HPDE6-E6E7 (cell line): ENCODE data around the gene VN1R2.
"Not testable (repeated sequence)": the region's sequence is repeated elsewhere in the genome, so short reads cannot be mapped to it uniquely, and the experiment has no call there.

Source experiments
- DNase-seq: peaks from one replicate; pipeline ENCODE4 v3.0.0; 2011; ENCODE audit warnings: missing footprints; ENCODE audit errors: extremely low spot score

VN1R2 gene, protein sequence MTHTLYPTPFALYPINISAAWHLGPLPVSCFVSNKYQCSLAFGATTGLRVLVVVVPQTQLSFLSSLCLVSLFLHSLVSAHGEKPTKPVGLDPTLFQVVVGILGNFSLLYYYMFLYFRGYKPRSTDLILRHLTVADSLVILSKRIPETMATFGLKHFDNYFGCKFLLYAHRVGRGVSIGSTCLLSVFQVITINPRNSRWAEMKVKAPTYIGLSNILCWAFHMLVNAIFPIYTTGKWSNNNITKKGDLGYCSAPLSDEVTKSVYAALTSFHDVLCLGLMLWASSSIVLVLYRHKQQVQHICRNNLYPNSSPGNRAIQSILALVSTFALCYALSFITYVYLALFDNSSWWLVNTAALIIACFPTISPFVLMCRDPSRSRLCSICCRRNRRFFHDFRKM

DNA sequence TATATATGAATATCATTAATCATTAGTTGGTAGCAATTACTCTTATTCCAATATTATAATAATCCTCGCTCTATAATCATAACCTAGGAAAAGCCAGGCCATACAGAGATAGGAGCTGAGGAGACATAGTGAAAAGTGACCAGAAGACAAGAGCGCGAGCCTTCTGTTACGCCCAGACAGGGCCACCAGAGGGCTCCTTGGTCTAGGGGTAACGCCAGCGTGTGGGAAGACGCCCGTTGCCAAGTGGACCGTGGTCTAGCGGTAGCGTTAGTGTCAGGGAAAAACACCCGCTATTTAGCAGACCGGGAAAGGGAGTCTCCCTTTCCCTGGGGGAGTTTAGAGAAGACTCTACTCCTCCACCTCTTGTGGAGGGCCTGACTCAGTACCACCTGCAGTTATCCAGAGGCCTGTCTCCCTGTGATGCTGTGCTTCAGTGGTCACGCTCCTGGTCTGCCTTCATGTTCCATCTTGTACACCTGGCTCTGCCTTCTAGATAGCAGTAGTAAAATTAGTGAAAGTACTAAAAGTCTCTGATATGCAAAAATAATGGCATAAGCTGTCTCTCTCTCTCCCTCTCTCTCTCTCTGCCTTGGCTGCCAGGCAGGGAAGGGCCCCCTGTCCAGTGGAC lies at the start of gene VN1R2:
VN1R2 (plus strand) TSS at position 578 of the 628 bp plus-strand sequence. CDS start 84 bp downstream, outside the sequence.
- not testable (repeated sequence) for DNase-seq

DNA sequence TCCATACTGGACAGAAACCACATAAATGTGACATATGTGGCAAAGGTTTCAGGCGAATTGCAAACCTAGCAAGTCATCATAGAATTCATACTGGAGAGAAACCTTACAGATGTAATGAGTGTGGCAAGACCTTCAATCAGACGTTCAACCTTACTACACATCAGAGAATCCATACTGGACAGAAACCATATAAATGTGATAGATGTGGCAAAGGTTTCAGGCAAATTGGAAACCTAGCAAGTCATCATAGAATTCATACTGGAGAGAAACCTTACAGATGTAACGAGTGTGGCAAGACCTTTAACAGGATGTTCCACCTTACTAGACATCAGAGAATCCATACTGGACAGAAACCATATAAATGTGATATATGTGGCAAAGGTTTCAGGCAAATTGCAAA lies 46.5 kb upstream of the VN1R2 start:
- DNase-seq = not testable (repeated sequence)

DNA sequence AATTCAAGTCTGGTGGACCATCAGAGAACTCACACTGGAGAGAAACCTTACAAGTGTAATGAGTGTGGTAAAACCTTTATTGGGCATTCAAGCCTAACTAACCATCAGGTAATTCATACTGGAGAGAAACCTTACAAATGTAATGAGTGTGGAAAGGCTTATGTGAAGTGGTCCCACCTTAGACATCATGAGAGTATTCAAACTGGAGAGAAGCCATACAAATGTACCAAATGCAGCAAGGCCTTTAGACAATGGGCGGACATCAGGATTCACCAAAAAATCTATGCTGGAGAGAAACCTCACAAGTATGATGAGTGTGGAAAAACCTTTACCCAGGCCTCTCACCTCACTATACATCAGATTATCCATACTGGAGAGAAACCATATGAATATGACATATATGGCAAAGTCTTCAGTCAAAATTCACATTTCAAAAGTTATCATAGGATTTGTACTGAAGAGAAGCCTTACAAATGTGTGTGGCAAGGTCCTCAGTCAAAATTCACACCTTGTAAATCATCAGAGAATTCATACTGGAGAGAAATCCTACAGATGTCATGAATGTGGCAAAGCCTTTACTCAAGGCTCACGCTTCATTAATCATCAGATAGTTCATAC lies 45.3 kb upstream of the VN1R2 start:
- DNase-seq = no peak

DNA sequence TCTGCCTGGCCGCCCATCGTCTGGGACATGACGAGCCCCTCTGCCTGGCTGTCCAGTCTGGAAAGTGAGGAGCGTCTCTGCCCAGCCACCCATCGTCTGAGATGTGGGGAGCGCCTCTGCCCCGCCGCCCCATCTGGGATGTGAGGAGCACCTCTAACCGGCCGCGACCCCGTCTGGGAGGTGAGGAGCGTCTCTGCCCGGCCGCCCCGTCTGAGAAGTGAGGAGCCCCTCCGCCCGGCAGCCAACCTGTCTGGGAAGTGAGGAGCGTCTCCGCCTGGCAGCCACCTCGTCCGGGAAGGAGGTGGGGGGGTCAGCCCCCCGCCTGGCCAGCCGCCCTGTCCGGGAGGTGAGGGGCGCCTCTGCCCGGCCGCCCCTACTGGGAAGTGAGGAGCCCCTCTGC lies 35.4 kb upstream of the VN1R2 start:
- DNase-seq = not testable (repeated sequence)

DNA sequence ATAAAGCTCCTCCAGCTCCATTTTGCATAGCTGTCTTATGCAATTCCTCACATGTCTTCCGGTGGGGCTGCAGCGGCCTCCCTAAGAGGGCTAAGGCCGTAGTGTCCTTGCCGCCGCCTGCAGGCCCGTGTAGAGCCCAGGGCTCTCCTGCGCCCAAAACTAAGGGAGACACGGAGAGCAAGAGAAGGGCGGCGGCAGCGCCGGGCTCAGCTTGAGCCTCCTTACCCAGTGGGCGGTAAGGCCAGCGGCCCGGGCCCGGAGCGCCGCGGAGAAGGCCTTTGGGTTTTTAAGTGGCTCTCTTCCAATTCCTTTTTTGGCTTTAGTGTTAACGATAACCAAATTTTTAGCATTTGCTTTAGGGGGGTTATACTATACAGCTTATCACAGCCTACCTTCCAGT lies 33.5 kb upstream of the VN1R2 start:
- no peak for DNase-seq

DNA sequence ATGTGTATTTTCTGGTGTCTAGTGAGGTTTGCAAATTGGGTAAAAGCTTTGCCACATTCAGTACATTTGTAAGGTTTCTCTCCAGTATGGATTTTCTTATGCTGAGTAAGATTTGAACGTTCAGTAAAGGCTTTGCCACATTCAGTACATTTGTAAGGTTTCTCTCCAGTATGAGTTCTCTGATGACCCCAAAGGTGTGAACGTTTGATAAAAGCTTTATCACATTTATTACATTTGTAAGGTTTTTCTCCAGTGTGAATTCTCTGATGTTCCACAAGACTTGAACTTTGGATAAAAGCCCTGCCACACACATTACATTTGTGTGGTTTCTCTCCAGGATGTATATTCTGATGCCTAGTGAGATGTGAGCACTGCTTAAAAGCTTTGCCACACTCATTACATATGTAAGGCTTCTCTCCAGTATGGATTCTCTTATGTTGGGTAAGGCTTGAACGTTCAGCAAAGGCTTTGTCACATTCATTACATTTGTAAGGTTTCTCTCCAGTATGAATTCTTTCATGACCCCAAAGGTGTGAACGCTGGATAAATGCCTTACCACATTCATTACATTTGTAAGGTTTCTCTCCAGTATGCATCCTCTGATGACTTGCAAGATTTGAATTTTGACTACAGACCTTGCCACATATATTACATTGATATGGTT lies 20.8 kb upstream of the VN1R2 start:
- no peak for DNase-seq

DNA sequence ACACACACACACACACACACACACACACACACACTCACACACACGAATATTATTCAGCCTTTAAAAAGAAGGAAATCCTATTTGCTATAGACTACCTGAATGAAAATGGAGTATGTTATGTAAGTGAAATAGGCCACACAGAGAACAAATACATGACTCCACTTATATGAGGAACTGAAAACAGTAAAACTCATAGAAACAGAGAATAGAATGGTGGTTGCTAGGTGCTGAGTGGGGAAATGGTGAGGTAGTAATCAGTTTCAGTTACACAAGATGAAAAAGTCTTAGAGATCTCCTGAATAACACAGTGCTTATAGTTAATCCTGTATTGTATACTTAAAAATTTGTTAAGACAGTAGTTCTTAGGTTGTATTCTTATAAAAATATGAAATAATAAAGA lies 11.6 kb upstream of the VN1R2 start:
- no peak for DNase-seq

DNA sequence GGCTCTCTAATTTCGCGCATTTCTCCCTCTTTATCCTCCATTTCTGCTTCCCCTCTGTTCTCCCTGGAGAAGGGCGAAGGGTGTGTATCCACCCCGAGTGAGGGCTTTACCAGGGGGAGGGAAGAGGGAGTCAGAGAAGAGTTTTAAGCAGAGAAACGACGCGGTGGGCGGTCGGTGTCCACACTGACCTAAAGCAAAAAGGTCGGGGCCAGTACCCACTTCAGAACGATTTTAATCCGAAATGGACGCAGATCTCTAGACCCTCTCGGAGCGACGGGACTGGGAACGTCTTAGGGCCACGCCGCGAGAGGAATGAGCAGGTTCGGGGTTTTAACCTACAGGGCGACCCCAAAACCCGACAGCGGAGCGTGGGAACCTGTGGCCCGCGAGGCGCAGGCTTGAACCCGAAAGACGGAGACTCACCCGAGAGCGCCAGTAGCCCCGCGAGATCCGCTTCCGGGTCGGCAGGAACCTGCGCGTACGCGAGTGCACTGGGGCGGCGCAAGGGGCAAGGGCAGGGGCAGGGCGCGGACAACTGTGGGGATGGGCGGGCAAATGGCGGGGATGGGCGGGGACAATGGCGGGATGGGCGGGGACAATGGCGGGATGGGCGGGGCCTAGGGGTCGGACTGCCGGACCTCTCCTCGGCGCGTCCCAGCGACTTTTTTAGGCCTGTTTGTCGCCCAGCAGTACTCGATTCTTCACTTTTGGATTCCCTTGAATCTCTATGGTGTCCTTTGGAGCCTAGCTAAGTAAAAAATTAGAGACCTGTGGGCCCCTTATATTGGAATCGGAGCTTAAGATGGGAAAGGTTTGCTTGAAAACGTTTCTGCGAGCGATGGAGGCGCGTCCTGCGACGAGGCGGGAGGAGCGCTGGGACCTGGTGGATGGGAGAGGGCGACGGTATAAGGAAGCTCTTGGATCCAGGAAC lies 3.4 kb upstream of the VN1R2 start, which contains the start of gene ZNF677:
ZNF677 (minus strand) TSS at position 463 of the 931 bp plus-strand sequence. CDS start 3,323 bp downstream, outside the sequence.
- peak; percentile 77 for DNase-seq

DNA sequence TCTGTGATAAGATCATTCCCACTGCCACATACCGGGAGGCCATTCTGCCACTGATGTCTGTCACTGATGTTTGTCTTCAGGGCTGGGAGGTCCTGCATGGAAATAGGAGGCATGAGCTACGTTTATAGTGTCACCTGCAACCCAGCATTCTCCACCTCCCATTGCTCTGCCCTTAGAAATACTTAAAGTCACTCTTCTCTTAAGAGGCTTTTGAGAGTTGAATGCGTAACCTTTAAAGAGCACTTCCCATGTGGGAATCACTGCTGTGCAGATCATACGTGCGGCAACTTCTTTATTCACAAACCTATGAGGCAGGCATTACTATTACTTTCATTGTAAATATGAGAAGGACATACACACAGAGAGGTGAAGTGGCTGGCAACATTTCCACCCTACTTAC lies 9.5 kb downstream of the VN1R2 start, which contains the start of gene VN1R4:
VN1R4 (minus strand) TSS at position 101 of the 400 bp plus-strand sequence; CDS start at position 43, 58 bp downstream.
- DNase-seq = not testable (repeated sequence)

DNA sequence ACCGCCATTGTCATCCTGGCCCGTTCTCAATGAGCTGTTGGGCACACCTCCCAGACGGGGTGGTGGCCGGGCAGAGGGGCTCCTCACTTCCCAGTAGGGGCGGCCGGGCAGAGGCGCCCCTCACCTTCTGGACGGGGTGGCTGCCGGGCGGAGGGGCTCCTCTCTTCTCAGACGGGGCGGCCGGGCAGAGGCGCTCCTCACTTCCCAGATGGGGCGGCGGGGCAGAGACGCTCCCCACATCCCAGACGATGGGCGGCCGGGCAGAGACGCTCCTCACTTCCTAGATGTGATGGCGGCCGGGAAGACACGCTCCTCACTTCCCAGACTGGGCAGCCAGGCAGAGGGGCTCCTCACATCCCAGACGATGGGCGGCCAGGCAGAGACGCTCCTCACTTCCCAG lies 11.8 kb downstream of the VN1R2 start:
- DNase-seq = not testable (repeated sequence)

DNA sequence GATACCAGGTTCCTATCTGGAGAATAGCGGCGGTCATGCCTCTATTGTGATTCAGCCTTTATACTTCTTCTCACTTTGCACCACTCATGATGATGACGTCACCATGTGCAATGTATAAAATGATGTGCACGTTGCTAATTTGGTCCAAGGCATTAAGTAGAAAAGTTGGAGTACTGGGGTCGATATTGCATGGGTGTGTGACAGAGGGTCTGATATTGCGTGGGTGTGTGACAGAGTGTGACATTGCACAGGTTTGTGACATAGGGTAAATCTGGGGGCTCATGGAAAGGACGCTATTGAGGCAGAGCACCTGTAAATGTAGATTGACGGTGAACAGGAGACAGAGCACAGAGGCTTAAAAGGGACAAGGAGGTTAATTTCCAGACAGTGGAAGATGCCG lies 14.0 kb downstream of the VN1R2 start:
- DNase-seq = no peak

DNA sequence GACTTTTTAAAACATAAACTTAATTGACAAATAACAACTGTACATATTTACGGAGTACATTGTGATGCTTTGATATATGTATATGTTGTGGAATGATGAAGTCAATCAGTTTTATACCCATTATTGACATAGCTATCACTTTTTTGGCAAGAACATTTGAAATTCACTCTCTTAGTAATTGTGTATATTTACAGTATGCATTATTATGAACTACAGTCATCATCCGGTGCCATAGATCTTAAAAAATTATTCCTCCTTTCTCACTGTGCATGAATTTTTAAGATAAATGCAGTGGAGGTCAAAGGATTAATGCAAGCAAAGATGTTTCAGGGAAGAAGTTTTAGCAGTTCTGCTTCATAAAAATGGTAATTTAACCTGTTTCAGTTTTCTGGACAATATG lies 17.4 kb downstream of the VN1R2 start:
- no peak for DNase-seq

DNA sequence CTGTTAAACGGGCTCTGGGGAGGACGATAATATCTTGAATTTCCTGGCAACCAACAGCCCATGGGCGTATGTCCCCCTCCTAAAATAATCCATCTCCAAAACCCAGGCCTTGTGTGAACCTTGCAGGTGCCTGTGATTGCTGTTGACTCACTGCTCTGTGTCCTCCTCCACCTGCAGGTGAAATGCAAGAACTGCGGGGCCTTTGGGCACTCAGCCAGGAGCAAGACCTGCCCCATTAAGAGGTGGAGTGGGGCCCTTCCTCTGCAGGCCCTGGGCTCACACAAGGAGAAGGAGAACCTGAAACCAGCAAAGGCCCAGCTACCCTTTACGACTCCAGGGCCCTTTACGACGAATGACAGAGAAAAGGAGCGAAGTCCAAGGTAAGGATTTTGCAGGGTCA lies 23.9 kb downstream of the VN1R2 start:
- not testable (repeated sequence) for DNase-seq

DNA sequence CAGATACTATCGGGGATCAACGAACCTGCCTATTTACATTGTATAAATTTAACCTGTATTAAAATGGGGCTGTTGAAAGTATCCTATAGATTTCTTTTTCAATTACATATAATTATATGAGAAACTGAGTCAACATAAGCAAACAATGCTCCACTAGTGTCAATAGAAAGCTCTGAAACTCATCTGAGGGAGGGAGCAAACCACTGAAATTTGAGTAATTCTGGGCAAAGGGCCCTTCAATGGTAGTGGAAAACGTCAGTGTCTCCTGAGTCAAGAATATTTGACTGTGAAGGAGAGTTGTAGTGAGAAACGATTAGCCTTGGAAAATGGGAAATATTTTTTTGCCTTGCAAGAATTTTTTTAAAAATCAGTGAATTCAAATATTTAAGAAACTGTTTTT lies 27.0 kb downstream of the VN1R2 start:
- DNase-seq = no peak

DNA sequence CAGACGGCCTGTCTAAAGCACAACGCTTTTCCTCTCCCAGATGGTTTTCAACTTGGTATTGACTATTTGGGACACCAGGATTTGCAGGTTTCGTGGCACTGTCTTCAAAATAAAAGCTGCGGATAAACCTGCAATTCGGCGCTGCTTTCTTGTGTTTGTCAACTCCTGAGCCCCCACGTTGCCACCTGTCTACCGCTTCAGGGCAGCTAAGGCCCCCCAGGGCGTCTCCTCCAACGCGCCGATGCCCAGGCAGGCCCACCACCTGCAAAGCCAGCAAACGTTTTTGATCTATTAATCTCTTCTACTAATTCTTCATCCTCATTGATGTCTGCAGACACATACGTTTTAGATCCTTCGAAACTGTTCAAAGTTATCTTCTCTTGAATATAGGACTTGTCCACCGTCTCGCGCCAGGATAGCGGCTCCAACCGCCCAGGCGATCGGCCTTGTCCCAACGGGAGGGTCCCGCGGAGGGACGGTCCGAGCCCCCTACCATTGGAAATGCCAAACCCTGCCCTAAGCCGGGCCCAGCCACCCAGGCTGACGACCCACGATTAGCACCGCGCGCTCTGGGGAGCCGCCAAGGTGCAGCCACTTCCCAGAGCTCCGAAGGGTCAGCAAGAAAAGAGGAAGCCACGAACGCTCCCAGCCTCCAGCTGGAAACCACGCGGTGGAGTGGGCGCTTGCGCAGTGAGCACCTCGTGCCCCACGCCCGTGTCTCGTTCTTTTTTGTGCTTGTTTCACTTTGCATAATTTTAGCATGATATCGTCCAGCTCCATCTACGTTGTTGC lies 32.9 kb downstream of the VN1R2 start:
- DNase-seq = no peak

DNA sequence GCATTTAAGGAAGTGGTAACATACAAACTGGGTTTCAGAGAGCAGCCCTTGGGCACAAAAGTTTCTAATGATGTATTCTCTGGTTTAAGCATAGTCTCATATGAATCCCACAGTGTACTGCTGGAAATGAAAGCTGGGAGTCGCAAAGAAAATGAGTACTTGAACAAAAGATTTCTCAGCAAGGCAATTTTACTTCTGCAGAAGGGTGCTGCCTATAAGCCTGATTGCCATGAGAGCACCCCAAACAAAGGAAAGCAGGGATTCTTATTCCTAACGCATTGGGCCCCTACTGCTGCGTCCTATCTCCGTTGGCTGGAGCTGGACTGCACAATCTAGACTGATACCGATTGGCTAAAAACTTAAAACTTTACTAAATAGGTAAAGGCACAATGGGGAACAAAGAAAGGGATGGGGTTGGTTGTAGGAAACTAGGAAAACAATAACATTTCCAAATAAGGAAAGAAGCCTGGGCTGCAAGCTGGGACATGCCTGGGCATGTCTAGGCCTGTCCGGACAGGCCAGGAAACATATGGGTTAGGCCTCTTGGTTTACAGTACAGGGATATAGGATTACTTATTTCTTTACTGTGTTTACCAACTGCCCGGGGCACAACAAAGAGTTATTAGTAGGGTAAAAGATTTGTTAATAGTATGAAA lies 36.8 kb downstream of the VN1R2 start:
- no peak for DNase-seq

DNA sequence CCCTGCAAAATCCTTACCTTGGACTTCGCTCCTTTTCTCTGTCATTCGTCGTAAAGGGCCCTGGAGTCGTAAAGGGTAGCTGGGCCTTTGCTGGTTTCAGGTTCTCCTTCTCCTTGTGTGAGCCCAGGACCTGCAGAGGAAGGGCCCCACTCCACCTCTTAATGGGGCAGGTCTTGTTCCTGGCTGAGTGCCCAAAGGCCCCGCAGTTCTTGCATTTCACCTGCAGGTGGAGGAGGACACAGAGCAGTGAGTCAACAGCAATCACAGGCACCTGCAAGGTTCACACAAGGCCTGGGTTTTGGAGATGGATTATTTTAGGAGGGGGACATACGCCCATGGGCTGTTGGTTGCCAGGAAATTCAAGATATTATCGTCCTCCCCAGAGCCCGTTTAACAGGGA lies 43.2 kb downstream of the VN1R2 start:
- not testable (repeated sequence) for DNase-seq

DNA sequence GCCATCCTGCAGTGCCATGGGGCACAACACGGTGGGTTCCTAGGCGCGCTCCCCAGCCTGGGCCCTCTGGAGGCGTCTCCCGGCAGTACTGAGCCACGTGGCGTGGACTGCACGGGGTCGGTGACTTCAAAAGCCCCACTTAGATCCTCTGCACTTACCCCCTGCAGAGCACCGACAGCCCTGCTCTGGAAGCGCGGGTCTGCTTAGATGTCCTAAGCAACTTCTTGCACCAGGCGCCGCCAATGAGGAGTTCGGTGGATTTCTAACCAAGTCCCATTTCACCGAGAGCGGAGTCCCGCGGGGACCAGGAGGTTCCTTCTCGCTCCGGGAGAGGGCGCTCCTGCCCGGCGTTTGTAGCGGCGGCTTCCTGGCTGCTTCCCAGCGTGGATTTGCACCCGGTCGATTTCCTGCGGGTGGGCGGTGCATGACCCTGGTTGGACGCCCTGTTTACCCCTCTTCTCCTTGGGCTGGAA lies 50.3 kb downstream of the VN1R2 start:
- no peak for DNase-seq
